Activated naive CD4-positive, alpha-beta T cell treated with anti-CD3 and anti-CD28 coated beads, Interleukin-2, amount 10 ng/mL, durations not matched to agents 7 days and 5 days (primary cell): Measurements from ENCODE around the gene CAPN13.

Experiments used
- CTCF ChIA-PET: fragments of 350-600 bp; sonication (Branson Sonifier 250); formaldehyde crosslinking; loops from one replicate; lab custom pipeline; 2021; ENCODE audit warnings: antibody characterized with exemption; lab: Charles Lee
- DNase-seq: peaks from one replicate; pipeline ENCODE4 v3.0.0-alpha.2; 2020
- H3K27ac Mint-ChIP-seq: one replicate; pipeline ENCODE4 v1.8.0; 2021; ENCODE audit warnings: mild to moderate bottlenecking, moderate library complexity, mixed read lengths
- H3K27me3 Mint-ChIP-seq: one replicate; pipeline ENCODE4 v1.8.0; 2021; ENCODE audit warnings: mild to moderate bottlenecking, mixed read lengths
- H3K36me3 Mint-ChIP-seq: one replicate; pipeline ENCODE4 v1.8.0; 2021; ENCODE audit warnings: mixed read lengths
- H3K4me1 Mint-ChIP-seq: one replicate; pipeline ENCODE4 v1.8.0; 2021; ENCODE audit warnings: mixed read lengths
- H3K4me3 Mint-ChIP-seq: one replicate; pipeline ENCODE4 v1.8.0; 2021; ENCODE audit warnings: mild to moderate bottlenecking, moderate library complexity, mixed read lengths
- H3K9me3 Mint-ChIP-seq: one replicate; pipeline ENCODE4 v1.8.0; 2021; ENCODE audit warnings: mixed read lengths

Gene CAPN13

GRCh38 chr2:30764021-30764800 is 43.0 kb downstream of the CAPN13 start:
- CTCF ChIA-PET: no interaction called here
- no peak overlapping the region for H3K27ac Mint-ChIP-seq
- no peaks in the 10 kb centered on the region for H3K36me3 Mint-ChIP-seq
- H3K27me3 Mint-ChIP-seq: peaks cover 23% of the 10 kb centered on the region
- no peaks in the 10 kb centered on the region for H3K9me3 Mint-ChIP-seq
- H3K4me3 Mint-ChIP-seq: no peak overlapping the region
- DNase-seq: no peak
- peaks cover 2% of the 10 kb centered on the region for H3K4me1 Mint-ChIP-seq

GRCh38 chr2:30763151-30763660 is 44.0 kb downstream of the CAPN13 start:
- peaks cover 2% of the 10 kb centered on the region for H3K4me1 Mint-ChIP-seq
- peaks cover 22% of the 10 kb centered on the region for H3K27me3 Mint-ChIP-seq
- DNase-seq: no peak
- no peaks in the 10 kb centered on the region for H3K9me3 Mint-ChIP-seq
- no peaks in the 10 kb centered on the region for H3K36me3 Mint-ChIP-seq
- no peak overlapping the region for H3K4me3 Mint-ChIP-seq
- CTCF ChIA-PET: no interaction called here
- no peak overlapping the region for H3K27ac Mint-ChIP-seq

- CTCF ChIA-PET: no interaction called here
- Mint-ChIP-seq H3K9me3 (no peaks in the 10 kb centered on the region), H3K4me3 (no peak overlapping the region), H3K36me3 (no peaks in the 10 kb centered on the region), H3K4me1 (peaks cover 2% of the 10 kb centered on the region), H3K27me3 (peaks cover 17% of the 10 kb centered on the region), H3K27ac (no peak overlapping the region)
- DNase-seq: no peak
Measured at GRCh38 chr2:30761226-30761625, 46.0 kb downstream of the CAPN13 start.

GRCh38 chr2:30759481-30759880 is 47.8 kb downstream of the CAPN13 start:
- peaks cover 5% of the 10 kb centered on the region for H3K27me3 Mint-ChIP-seq
- H3K27ac Mint-ChIP-seq: no peak overlapping the region
- H3K9me3 Mint-ChIP-seq: no peaks in the 10 kb centered on the region
- no peaks in the 10 kb centered on the region for H3K36me3 Mint-ChIP-seq
- DNase-seq: no peak
- H3K4me1 Mint-ChIP-seq: no peaks in the 10 kb centered on the region
- CTCF ChIA-PET: no interaction called here
- H3K4me3 Mint-ChIP-seq: no peak overlapping the region

GRCh38 chr2:30758191-30758651 is 49.0 kb downstream of the CAPN13 start:
- Mint-ChIP-seq H3K4me1 (no peaks in the 10 kb centered on the region), H3K36me3 (no peaks in the 10 kb centered on the region)

GRCh38 chr2:30757749-30758148 is 49.5 kb downstream of the CAPN13 start:
- CTCF ChIA-PET: no interaction called here
- Mint-ChIP-seq H3K4me1 (no peaks in the 10 kb centered on the region), H3K27ac (no peak overlapping the region), H3K4me3 (no peak overlapping the region), H3K27me3 (peaks cover 8% of the 10 kb centered on the region), H3K9me3 (no peaks in the 10 kb centered on the region), H3K36me3 (no peaks in the 10 kb centered on the region)
- no peak for DNase-seq

More at GRCh38 chr2:30758191-30758651, 49.0 kb downstream of the CAPN13 start:
- CTCF ChIA-PET: no interaction called here
- H3K9me3 Mint-ChIP-seq: no peaks in the 10 kb centered on the region
- peaks cover 8% of the 10 kb centered on the region for H3K27me3 Mint-ChIP-seq
- H3K27ac Mint-ChIP-seq: no peak overlapping the region
- DNase-seq: no peak
- no peak overlapping the region for H3K4me3 Mint-ChIP-seq

GRCh38 chr2:30756971-30757370 is 50.3 kb downstream of the CAPN13 start:
- Mint-ChIP-seq H3K4me1 (no peaks in the 10 kb centered on the region), H3K27ac (no peak overlapping the region), H3K27me3 (peaks cover 8% of the 10 kb centered on the region), H3K9me3 (no peaks in the 10 kb centered on the region), H3K36me3 (no peaks in the 10 kb centered on the region), H3K4me3 (no peak overlapping the region)
- CTCF ChIA-PET: no interaction called here
- no peak for DNase-seq

GRCh38 chr2:30756051-30756719 is 51.1 kb downstream of the CAPN13 start:
- Mint-ChIP-seq H3K36me3 (no peaks in the 10 kb centered on the region), H3K4me1 (no peaks in the 10 kb centered on the region), H3K4me3 (no peak overlapping the region), H3K27me3 (peaks cover 7% of the 10 kb centered on the region), H3K9me3 (no peaks in the 10 kb centered on the region), H3K27ac (no peak overlapping the region)
- peak; percentile 3 for DNase-seq
- CTCF ChIA-PET: no interaction called here

GRCh38 chr2:30753630-30754029 is 53.6 kb downstream of the CAPN13 start:
- no peak overlapping the region for H3K4me3 Mint-ChIP-seq
- peaks cover 7% of the 10 kb centered on the region for H3K27me3 Mint-ChIP-seq
- CTCF ChIA-PET: no interaction called here
- DNase-seq: peak; percentile 10
- no peaks in the 10 kb centered on the region for H3K4me1 Mint-ChIP-seq
- no peaks in the 10 kb centered on the region for H3K36me3 Mint-ChIP-seq
- no peaks in the 10 kb centered on the region for H3K9me3 Mint-ChIP-seq
- no peak overlapping the region for H3K27ac Mint-ChIP-seq

- no peak for DNase-seq
- Mint-ChIP-seq H3K36me3 (no peaks in the 10 kb centered on the region), H3K27ac (no peak overlapping the region), H3K4me1 (no peaks in the 10 kb centered on the region), H3K27me3 (peaks cover 7% of the 10 kb centered on the region), H3K9me3 (no peaks in the 10 kb centered on the region), H3K4me3 (no peak overlapping the region)
- CTCF ChIA-PET: no interaction called here
Measured at GRCh38 chr2:30752811-30753210, 54.4 kb downstream of the CAPN13 start.

GRCh38 chr2:30747206-30747605 is 60.0 kb downstream of the CAPN13 start:
- Mint-ChIP-seq H3K27me3 (peaks cover 7% of the 10 kb centered on the region), H3K4me3 (no peak overlapping the region), H3K27ac (no peak overlapping the region), H3K36me3 (no peaks in the 10 kb centered on the region), H3K9me3 (no peaks in the 10 kb centered on the region), H3K4me1 (no peaks in the 10 kb centered on the region)
- peak; percentile 10 for DNase-seq
- CTCF ChIA-PET: no interaction called here

GRCh38 chr2:30744823-30745222 is 62.4 kb downstream of the CAPN13 start:
- Mint-ChIP-seq H3K4me1 (no peaks in the 10 kb centered on the region), H3K27me3 (peaks cover 4% of the 10 kb centered on the region), H3K36me3 (no peaks in the 10 kb centered on the region), H3K9me3 (no peaks in the 10 kb centered on the region), H3K27ac (no peak overlapping the region), H3K4me3 (no peak overlapping the region)
- CTCF ChIA-PET: no interaction called here
- DNase-seq: no peak

- CTCF ChIA-PET: interaction anchor here (1.0 kb wide), 1 partner anchor 9 kb away, joined by 3 read pairs; no protein-coding TSS in a partner anchor
- DNase-seq: no peak
- peaks cover 9% of the 10 kb centered on the region for H3K27me3 Mint-ChIP-seq
- no peak overlapping the region for H3K27ac Mint-ChIP-seq
- no peak overlapping the region for H3K4me3 Mint-ChIP-seq
- H3K4me1 Mint-ChIP-seq: no peaks in the 10 kb centered on the region
- H3K36me3 Mint-ChIP-seq: no peaks in the 10 kb centered on the region
- H3K9me3 Mint-ChIP-seq: no peaks in the 10 kb centered on the region
Measured at GRCh38 chr2:30741576-30741975, 65.7 kb downstream of the CAPN13 start.

GRCh38 chr2:30738141-30738911 is 68.9 kb downstream of the CAPN13 start:
- no peak for DNase-seq
- no peak overlapping the region for H3K4me3 Mint-ChIP-seq
- no peak overlapping the region for H3K27ac Mint-ChIP-seq
- no peaks in the 10 kb centered on the region for H3K36me3 Mint-ChIP-seq
- no peaks in the 10 kb centered on the region for H3K4me1 Mint-ChIP-seq
- CTCF ChIA-PET: no interaction called here
- H3K27me3 Mint-ChIP-seq: peaks cover 6% of the 10 kb centered on the region
- H3K9me3 Mint-ChIP-seq: no peaks in the 10 kb centered on the region
